ENCODE measurements around the gene PLCH1. TPM values are rescaled to one million over a fixed set of nuclear protein-coding genes. Genes with fewer than 3 reads are reported as not detected.
A peak's percentile ranks its signal among the peaks of the same experiment; 100 is the strongest.

PLCH1 gene
- total and polyA plus RNA-seq, 8 donors: 0.91 to 4.4 (median 2.3) TPM

DNA sequence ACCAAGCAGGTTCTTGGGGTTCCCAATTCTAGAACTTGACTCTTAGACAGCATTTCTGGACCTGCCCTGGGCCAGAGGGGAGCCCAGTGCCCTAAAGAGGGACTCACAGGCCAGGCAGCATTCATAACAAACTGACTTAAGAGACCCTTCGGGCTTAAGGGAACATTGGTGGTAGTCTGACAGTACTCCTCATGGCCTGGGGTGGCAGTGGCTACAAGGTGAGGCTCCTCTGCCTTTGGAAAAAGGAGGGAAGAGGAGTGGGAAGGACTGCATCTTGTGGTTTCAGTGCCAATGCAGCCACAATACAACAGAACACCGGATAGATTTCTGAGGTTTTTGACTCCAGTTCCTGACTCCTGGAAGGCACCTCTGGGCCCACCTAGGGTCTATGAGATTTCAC lies 279.2 kb downstream of the PLCH1 start:
- no peak for ATAC-seq
- no peak for DNase-seq
- WGBS, 2 donors: 61 to 69% methylated on average over 2 of the region's 2 CpGs
- Histone ChIP-seq H3K9me3 (no peaks in the 10 kb centered on the region), H3K27ac (no peak overlapping the region), H3K4me3 (no peak overlapping the region), H3K27me3 (no peaks in the 10 kb centered on the region), H3K4me1 (no peaks in the 10 kb centered on the region), H3K36me3 (no peaks in the 10 kb centered on the region)
- TF ChIP-seq, protein P1, sequence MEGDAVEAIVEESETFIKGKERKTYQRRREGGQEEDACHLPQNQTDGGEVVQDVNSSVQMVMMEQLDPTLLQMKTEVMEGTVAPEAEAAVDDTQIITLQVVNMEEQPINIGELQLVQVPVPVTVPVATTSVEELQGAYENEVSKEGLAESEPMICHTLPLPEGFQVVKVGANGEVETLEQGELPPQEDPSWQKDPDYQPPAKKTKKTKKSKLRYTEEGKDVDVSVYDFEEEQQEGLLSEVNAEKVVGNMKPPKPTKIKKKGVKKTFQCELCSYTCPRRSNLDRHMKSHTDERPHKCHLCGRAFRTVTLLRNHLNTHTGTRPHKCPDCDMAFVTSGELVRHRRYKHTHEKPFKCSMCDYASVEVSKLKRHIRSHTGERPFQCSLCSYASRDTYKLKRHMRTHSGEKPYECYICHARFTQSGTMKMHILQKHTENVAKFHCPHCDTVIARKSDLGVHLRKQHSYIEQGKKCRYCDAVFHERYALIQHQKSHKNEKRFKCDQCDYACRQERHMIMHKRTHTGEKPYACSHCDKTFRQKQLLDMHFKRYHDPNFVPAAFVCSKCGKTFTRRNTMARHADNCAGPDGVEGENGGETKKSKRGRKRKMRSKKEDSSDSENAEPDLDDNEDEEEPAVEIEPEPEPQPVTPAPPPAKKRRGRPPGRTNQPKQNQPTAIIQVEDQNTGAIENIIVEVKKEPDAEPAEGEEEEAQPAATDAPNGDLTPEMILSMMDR (IDR thresholded peaks at IDR 0.05): no peak
- FAIRE-seq: no peak
- intact Hi-C loops (cut with DNase I): no loop called here

DNA sequence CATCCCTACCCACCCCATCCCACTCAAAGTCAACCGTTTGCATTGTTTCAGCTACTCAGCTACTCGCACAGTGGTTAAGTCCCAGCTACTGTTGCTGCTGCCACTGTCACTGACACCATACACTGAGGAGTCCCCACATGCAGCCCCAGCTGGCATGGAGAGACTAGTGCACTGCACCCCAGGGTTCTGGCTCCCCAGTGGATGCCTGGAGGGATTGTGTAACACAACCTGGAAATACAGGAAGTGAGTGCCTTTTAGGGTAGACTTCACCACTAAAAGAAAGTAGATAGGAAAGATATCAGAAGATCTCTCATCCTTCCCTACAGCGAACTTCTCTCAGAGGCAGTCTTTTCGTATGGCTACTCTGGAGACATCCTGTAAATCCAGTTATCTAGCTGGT lies 282.2 kb downstream of the PLCH1 start:
- H3K27ac ChIP-seq: no peak overlapping the region
- H3K36me3 ChIP-seq: no peaks in the 10 kb centered on the region
- intact Hi-C loops (cut with DNase I): no loop called here
- TF ChIP-seq, protein P1 (IDR thresholded peaks at IDR 0.05): no peak
- H3K27me3 ChIP-seq: no peaks in the 10 kb centered on the region
- 87 to 89% methylated on average over 4 of the region's 4 CpGs for WGBS, 2 donors
- no peak overlapping the region for H3K4me3 ChIP-seq
- H3K4me1 ChIP-seq: no peaks in the 10 kb centered on the region
- ATAC-seq (no peak), DNase-seq (no peak), FAIRE-seq (no peak)
- H3K9me3 ChIP-seq: no peaks in the 10 kb centered on the region

DNA sequence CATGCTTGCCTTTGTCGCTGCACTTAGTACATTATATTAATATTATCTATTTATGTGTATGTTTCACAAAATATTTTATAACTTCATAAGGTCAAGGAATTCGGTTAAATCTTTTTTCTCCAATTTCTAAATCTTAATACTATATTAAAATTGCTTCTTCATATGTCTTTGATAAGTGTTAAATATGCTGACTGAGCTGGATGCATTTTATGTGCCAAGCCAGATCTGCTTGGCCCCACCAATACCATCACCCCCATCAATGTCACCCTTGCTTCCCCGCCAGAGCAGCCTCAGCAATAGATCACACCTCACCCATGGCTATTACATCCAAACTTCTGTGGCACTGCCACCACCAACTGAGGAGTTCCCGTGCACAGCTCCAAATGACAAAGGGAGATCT lies 287.3 kb downstream of the PLCH1 start:
- no peak for DNase-seq
- H3K27ac ChIP-seq: no peak overlapping the region
- no peaks in the 10 kb centered on the region for H3K9me3 ChIP-seq
- TF ChIP-seq, protein P1 (IDR thresholded peaks at IDR 0.05): no peak
- FAIRE-seq: no peak
- no peaks in the 10 kb centered on the region for H3K4me1 ChIP-seq
- 86 to 94% methylated on average over 4 of the region's 4 CpGs for WGBS, 2 donors
- H3K36me3 ChIP-seq: no peaks in the 10 kb centered on the region
- H3K4me3 ChIP-seq: no peak overlapping the region
- no peak for ATAC-seq
- intact Hi-C loops (cut with DNase I): no loop called here
- no peaks in the 10 kb centered on the region for H3K27me3 ChIP-seq

DNA sequence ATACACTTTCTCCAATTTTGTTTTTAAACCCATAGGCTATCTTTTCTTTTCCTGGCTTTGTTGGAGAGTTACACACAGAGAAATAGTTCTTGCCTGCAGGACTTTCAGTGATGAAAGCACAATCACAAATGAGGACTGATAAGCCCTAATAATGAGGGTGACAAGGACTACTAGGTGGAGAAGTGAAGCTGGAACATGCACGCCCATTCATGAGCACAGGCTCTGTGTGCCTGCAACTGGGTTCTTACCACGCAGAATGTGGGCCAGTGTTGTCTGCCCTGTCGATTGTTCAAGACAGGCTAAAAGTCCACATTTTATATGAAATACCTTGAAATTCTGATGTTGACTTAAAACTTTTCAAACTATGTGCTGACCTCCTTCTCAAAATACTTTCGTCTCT lies 289.1 kb downstream of the PLCH1 start:
- TF ChIP-seq, protein P1 (IDR thresholded peaks at IDR 0.05): no peak
- DNase-seq (no peak), FAIRE-seq (no peak), ATAC-seq (no peak)
- H3K27me3 ChIP-seq: no peaks in the 10 kb centered on the region
- no peak overlapping the region for H3K27ac ChIP-seq
- intact Hi-C loops (cut with DNase I): no loop called here
- H3K36me3 ChIP-seq: no peaks in the 10 kb centered on the region
- WGBS, 2 donors: 83 to 86% methylated on average over 4 of the region's 4 CpGs
- no peak overlapping the region for H3K4me3 ChIP-seq
- H3K4me1 ChIP-seq: no peaks in the 10 kb centered on the region
- H3K9me3 ChIP-seq: no peaks in the 10 kb centered on the region

DNA sequence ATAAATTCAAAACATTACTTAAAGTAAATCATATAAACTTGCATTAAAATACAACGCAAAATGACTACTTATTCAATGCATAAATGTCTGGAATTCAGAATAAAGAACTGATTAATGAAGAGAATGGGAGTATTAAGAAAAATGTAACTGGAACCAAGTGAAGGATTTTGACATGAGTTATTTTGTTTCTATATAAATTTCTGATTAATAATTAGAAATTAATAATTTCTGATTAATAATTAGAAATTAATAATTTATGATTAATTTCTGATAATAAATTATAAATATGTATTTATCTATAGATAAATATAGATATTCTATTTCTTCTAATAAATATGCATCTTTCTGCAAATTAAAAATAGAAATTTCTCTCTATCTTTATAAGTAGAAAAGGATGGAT lies 291.4 kb downstream of the PLCH1 start:
- no peak for ATAC-seq
- intact Hi-C loops (cut with DNase I): no loop called here
- TF ChIP-seq, protein P1 (IDR thresholded peaks at IDR 0.05): no peak
- H3K4me3 ChIP-seq: no peak overlapping the region
- WGBS, 2 donors: 89 to 90% methylated on average over 1 of the region's 1 CpG
- H3K27me3 ChIP-seq: no peaks in the 10 kb centered on the region
- H3K27ac ChIP-seq: no peak overlapping the region
- FAIRE-seq: peak; percentile 32
- no peak for DNase-seq
- no peaks in the 10 kb centered on the region for H3K9me3 ChIP-seq
- no peaks in the 10 kb centered on the region for H3K36me3 ChIP-seq
- H3K4me1 ChIP-seq: no peaks in the 10 kb centered on the region

All from pancreas (tissue), 10 donors.